H54 (cell line): ENCODE results near the gene SELENON.
A peak's percentile ranks its signal among the peaks of the same experiment; 100 is the strongest.

Experiments
- DNase-seq: peaks from one replicate; pipeline ENCODE4 v3.0.0; 2011; ENCODE audit warnings: low spot score, mixed read lengths; ENCODE audit not compliant: insufficient read length
- FAIRE-seq: peaks from 3 replicates; lab custom pipeline; 2011; peaks lifted over from hg19 to GRCh38; lab: Jason Lieb, UNC
- POLR2A ChIP-seq: IDR thresholded peaks from 2 replicates; pipeline ENCODE4 v1.6.1; 2011; ENCODE audit warnings: low read depth, mild to moderate bottlenecking, low read length

SELENON gene

GRCh38 chr1:25814549-25815087 is 14.6 kb downstream of the SELENON start:
- FAIRE-seq (no peak), DNase-seq (no peak)
- TF ChIP-seq POLR2A, result no peak

- no peak for TF ChIP-seq POLR2A
- DNase-seq, result no peak
- no peak for FAIRE-seq
These were observed 15.5 kb downstream of the SELENON start for GRCh38 chr1:25815208-25816111.

GRCh38 chr1:25816112-25816718 is 16.2 kb downstream of the SELENON start:
- no peak for FAIRE-seq
- no peak for TF ChIP-seq POLR2A
- DNase-seq, result no peak

GRCh38 chr1:25817840-25818501 is 18.0 kb downstream of the SELENON start:
- no peak for FAIRE-seq

GRCh38 chr1:25818569-25818968 is 18.6 kb downstream of the SELENON start:
- no peak for DNase-seq
- no peak for FAIRE-seq
- no peak for TF ChIP-seq POLR2A

More at GRCh38 chr1:25817840-25818501, 18.0 kb downstream of the SELENON start:
- TF ChIP-seq POLR2A, result no peak
- no peak for DNase-seq

- peak; percentile 58 for TF ChIP-seq POLR2A
- DNase-seq (peak; percentile 86), FAIRE-seq (no peak)
These were observed 19.7 kb downstream of the SELENON start, which contains the start of gene MTFR1L for GRCh38 chr1:25819491-25820246. MTFR1L (plus strand) TSS chr1:25819954; CDS start chr1:25823105, 3,151 bp downstream.

- FAIRE-seq, result no peak
- TF ChIP-seq POLR2A, result no peak
- DNase-seq, result peak; percentile 68
These were observed 20.5 kb downstream of the SELENON start for GRCh38 chr1:25820247-25821111.

GRCh38 chr1:25821112-25821476 is 21.1 kb downstream of the SELENON start:
- FAIRE-seq, result no peak
- no peak for TF ChIP-seq POLR2A
- DNase-seq, result no peak

- FAIRE-seq (peak; percentile 55), DNase-seq (no peak)
- TF ChIP-seq POLR2A, result no peak
These were observed 21.7 kb downstream of the SELENON start for GRCh38 chr1:25821630-25822091.

GRCh38 chr1:25825605-25826004 is 25.6 kb downstream of the SELENON start:
- TF ChIP-seq POLR2A, result no peak
- FAIRE-seq, result no peak
- no peak for DNase-seq

GRCh38 chr1:25826571-25826970 is 26.6 kb downstream of the SELENON start:
- TF ChIP-seq POLR2A, result no peak
- FAIRE-seq, result no peak
- DNase-seq, result no peak

- no peak for FAIRE-seq
- no peak for TF ChIP-seq POLR2A
- DNase-seq, result no peak
These were observed 28.5 kb downstream of the SELENON start for GRCh38 chr1:25828491-25828890.
